Measurements from ENCODE around the gene MAEL.

GRCh38 chr1:166956872-166957271, 32.2 kb upstream of the MAEL start:
- TF ChIP-seq TCF7L2 (IDR thresholded peaks at IDR 0.05; ENCODE audit: low read depth, low read length) (no peak), POLR2AphosphoS5 (IDR thresholded peaks at IDR 0.05; ENCODE audit: low read depth, low read length) (no peak), REST (IDR thresholded peaks at IDR 0.05; ENCODE audit: insufficient read depth in 1 of 2, low read depth in 2 of 2, low read length in 1 of 2) (no peak)

Measured in Panc1 (cell line).